HG03039 (cell line): ENCODE measurements around the gene ARMS2.

Experiments
- ATAC-seq: cut with Tn5 transposase; IDR thresholded peaks from one replicate; pipeline ENCODE4 v1.9.1; 2021; ENCODE audit warnings: mild to moderate bottlenecking, moderate library complexity; ENCODE audit not compliant: unreplicated experiment

The ARMS2 gene

DNA sequence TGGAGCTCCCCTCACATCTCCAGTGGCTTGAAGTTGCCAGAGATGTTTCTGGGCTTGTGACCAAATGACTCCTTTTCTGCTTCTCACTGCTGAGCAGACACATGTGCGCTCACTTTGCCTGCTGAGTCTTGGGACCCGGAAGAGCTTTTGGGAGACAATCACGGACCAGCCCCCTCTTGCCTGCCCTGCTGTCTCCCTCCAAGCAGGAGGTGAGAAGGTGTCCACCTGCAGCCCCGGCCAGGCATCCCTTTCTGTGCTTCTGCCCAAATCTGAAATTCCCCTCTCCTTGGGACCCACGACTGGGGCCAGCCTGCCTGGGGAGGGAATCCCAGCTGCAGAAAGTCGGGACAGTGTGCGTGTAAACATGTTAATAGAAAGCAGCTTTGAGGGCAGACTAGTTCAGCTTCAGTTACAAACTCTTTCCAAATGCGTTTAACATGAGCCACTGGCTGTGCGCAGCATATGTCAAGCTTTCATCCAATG, 38.6 kb downstream of the ARMS2 start:
- no peak for ATAC-seq

- no peak for ATAC-seq
Observed at GRCh38 chr10:122493761-122494160, 39.3 kb downstream of the ARMS2 start.

GRCh38 chr10:122494173-122494820, 39.8 kb downstream of the ARMS2 start:
- ATAC-seq = no peak

- no peak for ATAC-seq
Observed at GRCh38 chr10:122494833-122495232, 40.4 kb downstream of the ARMS2 start.

- no peak for ATAC-seq
Observed at GRCh38 chr10:122495406-122496340, 41.2 kb downstream of the ARMS2 start.

DNA sequence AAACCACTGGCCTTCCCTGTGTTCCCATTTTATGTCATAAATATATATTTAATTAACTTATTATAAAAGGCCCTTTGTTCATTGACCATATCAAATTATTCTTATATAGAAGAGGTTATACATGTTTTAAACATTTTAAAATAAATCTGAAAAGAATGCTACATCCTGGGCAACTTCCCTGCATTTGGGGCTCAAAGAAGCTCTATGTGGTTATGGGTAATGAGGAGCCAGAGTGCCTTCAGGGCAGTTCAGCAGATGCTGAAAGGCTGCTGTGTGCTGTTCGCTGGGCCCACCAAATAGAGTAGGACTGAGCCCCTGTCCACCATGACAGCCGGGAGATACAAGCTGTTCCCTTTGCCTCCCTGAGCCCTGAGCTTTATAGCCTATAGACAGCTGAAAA, 42.8 kb downstream of the ARMS2 start:
- no peak for ATAC-seq

GRCh38 chr10:122498521-122498920, 44.1 kb downstream of the ARMS2 start:
- no peak for ATAC-seq

GRCh38 chr10:122499012-122499411, 44.6 kb downstream of the ARMS2 start:
- no peak for ATAC-seq

- ATAC-seq = no peak
Observed at GRCh38 chr10:122499491-122499941, 45.1 kb downstream of the ARMS2 start.

DNA sequence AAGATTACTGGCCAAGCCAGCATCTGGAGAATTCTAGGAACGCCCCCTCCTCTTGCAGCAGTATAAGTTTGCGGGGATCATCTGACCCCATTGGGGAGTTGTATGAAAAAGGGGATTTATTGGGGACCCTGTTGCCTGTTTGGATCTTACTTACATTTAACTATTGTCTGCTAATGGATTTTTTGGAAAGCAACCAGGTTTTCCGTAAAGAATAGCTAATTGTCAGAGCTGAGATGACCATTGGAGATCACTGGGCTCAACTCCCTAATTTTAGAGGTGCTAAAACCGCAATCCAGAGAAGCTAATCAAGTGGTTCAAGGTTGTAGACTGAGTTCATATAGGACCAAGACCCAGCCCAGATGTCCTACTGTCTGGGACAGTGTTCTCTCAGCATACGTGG, 45.7 kb downstream of the ARMS2 start:
- ATAC-seq = no peak

GRCh38 chr10:122500726-122501125, 46.3 kb downstream of the ARMS2 start:
- no peak for ATAC-seq

- no peak for ATAC-seq
Observed at GRCh38 chr10:122503012-122503411, 48.6 kb downstream of the ARMS2 start.

GRCh38 chr10:122503886-122504609, 49.6 kb downstream of the ARMS2 start:
- no peak for ATAC-seq

GRCh38 chr10:122504610-122504950, 50.1 kb downstream of the ARMS2 start:
- ATAC-seq = no peak

DNA sequence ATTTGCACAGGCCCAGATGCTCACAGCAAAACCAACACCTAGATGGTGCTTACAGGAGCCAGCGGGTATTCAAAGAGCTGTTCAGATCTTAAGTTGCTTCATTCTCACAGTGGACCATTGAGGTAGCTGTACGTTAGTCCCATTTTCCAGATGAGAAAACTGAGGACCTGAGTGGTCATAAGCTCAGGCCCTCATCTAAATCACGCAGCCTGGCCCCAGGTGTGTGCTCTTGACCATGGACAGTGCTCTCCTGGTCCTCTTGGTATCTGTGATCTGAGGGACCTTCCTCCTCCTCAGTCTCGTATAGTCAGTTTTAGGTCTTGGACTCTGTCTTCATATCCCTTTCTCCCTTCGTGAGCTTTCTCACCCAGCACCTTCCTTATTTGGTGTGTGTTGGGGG, 50.6 kb downstream of the ARMS2 start:
- ATAC-seq = no peak

- ATAC-seq = no peak
Observed at GRCh38 chr10:122505885-122506645, 51.6 kb downstream of the ARMS2 start.
